Body of pancreas (tissue), 4 donors: ENCODE data around the gene TENM4.

ENCODE experiments used
- CTCF ChIP-seq, 7 experiments: fragments of 450-650 bp in 4 of 7; fragments of 200-600 bp in 3 of 7; sonication (generic) in 3 of 7; IDR thresholded peaks; one replicate each; pipeline ENCODE4 v1.5.1; 2016 to 2019; ENCODE audit warnings: antibody characterized with exemption in 7 of 7
- POLR2A ChIP-seq, 3 donors: fragments of 450-650 bp; IDR thresholded peaks; one replicate each; pipeline ENCODE4 v1.6.1; 2016; ENCODE audit warnings: antibody characterized with exemption in 3 of 3, mild to moderate bottlenecking in 2 of 3

GRCh38 chr11:78603792-78604191, 837.0 kb downstream of the TENM4 start:
- TF ChIP-seq CTCF (IDR thresholded peaks at IDR 0.05) (no peak), POLR2A (IDR thresholded peaks at IDR 0.05) (no peak)
